GM19438 (cell line): ENCODE data around the gene AP3B2.
"Not testable (repeated sequence)": the region's sequence is repeated elsewhere in the genome, so short reads cannot be mapped to it uniquely, and the experiment has no call there.

Experiments
- ATAC-seq: cut with Tn5 transposase; IDR thresholded peaks from one replicate; pipeline ENCODE4 v1.9.1; 2021; ENCODE audit warnings: low read depth; ENCODE audit not compliant: unreplicated experiment

The AP3B2 gene

DNA sequence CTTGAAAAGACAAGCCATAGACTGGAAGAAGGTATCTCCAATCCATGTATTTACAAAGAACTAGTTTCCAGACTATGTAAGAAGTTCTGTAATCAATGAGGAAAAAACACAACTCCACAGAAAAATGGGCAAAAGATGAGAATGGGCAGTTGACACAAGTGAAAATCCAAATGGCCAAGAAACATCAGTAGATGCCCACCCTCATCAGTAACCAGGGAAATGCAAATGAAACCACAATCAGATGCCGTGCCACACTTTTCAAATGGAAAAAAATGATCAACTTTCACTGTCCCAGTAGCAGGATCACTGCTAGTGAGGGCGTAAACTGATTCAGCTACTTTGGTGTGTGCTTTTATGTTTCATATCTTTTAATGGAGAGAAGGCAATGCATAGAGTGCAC, 58.0 kb downstream of the AP3B2 start:
- no peak for ATAC-seq

DNA sequence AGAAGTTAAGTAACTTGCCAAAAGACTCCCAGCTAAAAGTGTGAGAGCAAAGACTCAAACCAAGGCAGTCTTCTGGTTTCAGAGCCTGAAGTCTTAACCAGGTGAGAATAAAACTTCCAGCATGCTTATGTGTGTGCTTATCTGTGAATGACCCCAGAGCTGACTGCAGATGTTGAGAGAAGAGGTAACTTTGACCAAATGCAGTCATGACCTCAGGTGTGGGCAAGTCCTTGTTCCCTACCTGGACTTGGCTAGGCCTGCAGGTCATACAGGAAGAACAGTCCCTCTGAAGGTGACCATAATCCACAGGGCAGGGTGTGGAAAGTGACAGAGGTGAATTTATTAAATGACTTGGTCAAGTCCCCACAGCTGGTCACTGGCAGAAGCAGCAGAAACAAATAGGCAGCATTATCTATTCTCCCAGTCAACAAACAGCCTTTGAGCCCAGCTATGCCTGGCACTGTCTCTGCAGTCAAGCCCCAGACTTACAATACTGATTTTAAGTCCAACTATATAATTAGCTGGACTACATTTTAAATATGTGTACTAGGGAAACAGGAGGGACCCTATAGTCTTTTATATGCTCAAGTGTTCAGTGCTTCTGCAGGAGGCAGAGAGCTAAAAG, 59.5 kb downstream of the AP3B2 start:
- no peak for ATAC-seq

GRCh38 chr15:82649226-82649999, 60.3 kb downstream of the AP3B2 start:
- ATAC-seq, result no peak

DNA sequence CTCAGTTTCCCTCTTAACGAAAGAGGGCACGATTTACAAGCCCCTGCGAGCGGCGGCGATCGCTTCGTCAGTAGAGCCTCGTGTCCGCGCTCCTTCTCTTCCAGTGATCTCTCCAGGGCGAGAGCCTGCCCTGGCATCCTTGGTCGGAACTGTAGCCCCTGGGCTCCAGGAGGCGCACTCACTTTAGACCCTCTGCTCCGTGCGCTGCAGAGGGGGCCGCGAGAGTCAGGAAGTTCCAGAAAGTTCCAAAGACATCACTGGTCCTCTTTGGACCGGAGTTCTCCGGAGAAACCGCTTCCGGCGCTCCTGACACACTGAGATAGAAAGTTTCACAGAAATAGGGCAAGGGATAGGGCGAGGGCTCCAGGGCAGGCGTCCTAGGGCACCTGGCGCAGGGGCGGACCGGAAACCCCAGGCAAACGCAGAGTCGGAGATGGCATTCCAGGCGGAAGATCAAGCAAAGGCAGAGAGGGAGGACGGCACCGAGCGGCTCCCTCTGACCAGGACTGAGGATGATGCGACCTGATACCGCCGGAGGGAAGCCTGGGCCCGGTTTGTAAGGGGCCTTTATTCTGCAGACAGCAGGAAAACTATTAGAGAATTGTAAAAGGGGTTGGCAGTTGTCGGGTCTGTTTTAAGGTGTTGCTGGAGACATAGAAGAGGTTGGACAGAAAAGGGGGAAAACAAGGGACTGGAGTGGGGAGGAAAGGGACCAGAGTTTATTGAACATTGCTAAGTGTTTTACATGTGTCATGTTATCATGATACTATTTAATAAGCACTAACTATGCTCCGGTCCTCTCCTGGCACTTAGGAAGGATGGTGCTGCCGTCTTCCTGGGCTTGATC, 61.2 kb downstream of the AP3B2 start:
- ATAC-seq, result no peak

DNA sequence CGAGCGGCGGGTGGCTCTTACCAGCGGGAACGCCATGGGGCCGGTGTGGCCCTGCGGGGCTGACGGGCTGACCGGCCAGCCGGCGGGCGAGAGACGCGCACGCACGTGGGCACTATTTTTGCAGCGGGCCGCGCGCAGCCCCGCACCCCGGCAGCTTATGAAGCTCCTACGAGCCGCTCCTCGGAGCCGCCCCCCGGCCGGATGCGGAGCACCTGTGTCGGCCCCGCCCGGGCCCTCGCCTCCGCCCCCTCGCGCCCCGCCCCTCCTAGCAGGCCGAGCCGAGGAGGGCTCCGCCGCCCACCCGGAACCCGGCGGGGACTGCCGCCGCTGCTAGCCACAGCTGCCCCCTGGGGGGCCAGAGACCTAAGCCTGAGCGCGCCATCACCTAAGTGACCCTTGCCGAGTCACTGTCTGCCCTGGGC, 61.8 kb downstream of the AP3B2 start:
- no peak for ATAC-seq

- no peak for ATAC-seq
Observed at GRCh38 chr15:82647045-82647834, 62.4 kb downstream of the AP3B2 start, which contains the start of gene CPEB1. TSS of gene CPEB1 (minus strand) at chr15:82647363. CDS start at chr15:82628459, 18,904 bp downstream.

DNA sequence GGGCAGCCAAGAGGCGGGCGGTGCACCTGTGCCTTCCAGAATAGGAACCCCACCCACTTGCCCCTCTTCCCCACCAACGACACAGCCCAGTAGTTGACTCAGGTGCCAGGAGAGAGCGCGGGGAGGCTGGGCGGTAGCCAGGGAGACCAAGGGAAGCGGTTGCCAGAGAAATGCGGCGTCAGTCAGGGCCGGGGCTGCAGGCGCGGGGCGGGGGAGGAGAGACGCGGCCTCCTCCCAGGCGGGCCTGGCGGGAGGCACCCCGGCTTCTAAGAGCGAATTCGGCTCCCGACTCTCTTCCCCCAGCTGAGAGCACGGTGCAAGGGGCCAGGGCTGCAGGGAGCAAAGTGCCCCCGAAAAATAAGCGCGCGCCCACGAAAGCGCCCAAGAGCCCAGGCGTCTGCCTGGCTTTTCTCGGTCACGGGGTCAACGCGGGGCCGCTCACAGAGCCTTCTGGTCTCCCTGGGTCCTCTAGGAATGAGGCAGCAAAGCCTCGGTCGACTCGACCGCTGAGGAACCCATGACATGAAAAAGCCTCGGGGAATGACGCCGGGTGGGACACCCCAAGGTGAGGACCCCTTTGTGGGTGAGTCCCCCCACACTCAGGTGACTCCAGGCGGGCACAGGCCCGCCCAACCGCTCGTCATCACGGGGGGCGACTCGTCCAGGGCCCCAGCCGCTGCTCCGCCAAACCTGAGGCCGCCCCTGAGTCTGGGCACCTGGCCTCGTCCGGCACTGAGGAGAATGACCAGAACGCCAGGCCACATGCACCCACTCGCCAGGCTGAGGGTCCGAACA, 63.2 kb downstream of the AP3B2 start:
- ATAC-seq, result no peak

DNA sequence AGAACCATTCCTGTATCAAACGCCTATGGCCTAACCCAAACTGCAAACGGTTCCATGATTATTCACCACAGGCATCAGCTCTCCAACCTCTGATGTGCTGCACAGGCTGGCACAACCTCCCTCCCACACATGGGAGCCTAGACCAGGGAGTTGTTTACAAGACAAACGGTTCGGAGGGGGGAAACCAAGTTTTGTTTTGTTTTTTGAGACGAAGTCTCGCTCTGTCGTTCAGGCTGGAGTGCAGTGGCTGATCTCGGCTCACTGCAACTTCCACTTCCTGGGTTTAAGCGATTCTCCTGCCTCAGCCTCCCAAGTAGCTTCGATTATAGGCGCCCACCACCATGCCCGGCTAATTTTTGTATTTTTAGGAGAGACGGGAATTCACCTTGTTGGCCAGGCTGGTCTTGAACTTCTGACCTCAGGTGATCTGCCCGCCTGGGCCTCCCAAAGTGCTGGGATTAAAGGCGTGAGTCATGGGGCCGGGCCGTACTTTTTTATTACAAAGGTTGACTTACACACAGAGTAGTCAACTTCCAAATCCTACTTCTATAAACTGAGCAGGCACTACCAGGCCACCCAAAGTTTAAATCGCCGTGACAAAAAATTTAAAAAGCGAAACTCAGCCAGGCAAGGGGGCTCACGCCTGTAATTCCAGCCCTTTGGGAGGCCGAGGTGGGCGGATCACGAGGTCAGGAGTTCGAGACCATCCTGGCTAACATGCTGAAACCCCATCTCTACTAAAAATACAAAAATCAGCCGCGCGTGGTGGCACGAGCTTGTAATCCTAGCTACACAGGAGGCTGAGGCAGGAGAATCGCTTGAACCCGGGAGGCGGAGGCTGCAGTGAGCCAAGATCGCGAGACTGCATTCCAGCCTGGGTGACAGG, 64.5 kb downstream of the AP3B2 start:
- not testable (repeated sequence) for ATAC-seq

GRCh38 chr15:82643992-82644391, 65.7 kb downstream of the AP3B2 start:
- no peak for ATAC-seq

DNA sequence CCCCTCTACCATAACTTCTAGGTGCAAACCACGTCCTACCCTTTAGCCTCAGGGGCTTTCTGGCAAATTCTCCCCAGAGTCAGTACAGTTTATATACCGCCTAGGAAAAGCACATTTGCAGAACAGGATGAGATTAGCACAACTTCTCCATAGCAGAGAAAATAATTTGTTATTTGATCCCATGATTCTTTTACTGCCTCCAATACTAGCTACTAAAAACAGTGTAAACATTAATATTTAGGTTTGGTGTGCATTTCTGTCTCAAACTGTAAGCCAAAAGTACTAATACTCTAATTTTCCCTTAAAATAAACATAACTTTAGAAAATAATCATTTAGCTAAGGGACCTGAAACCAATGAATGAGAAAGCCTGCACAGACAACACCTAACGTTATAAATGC, 67.0 kb downstream of the AP3B2 start:
- no peak for ATAC-seq

GRCh38 chr15:82641129-82641798, 68.4 kb downstream of the AP3B2 start:
- ATAC-seq, result no peak

DNA sequence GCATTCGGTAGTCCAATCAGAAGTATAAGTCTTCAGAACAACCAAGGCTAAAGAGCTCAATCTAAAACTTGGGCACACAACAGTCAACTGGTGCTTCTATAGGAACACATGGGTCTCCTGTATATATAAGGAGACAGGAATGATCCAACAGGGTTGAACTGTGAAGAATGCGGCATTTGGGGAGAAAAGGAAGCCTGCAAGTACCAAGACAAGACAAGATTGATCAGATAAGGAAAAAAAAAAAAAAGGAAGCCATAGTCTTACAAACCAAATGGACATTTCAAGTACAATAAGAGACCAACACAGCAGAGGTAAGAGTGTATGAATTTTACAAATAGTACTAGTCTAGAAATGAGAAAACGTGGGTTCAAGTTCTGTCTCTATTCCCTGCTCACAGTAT, 69.0 kb downstream of the AP3B2 start:
- no peak for ATAC-seq

DNA sequence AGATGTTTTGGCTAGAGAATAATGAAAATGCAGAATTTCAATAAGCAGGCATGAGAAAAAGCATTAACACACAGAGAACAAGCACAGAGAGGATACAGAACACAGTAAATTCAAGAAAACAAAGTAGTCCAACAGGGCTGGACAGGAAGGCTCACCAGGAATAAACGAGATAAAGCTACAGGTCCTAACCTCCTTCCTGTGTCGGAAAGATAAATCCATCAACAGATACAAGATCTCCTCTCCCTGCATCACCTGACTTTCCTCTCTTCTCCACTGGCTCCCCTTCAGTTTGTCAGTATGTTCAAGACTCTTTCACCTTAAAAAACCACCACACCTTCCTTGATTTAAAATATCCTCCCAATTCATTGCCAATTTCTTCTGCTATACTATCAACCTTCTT, 73.9 kb downstream of the AP3B2 start:
- ATAC-seq, result no peak

GRCh38 chr15:82630033-82630432, 79.6 kb downstream of the AP3B2 start:
- no peak for ATAC-seq

GRCh38 chr15:82625136-82625535, 84.5 kb downstream of the AP3B2 start:
- no peak for ATAC-seq

- no peak for ATAC-seq
Observed at GRCh38 chr15:82624438-82624837, 85.2 kb downstream of the AP3B2 start.

DNA sequence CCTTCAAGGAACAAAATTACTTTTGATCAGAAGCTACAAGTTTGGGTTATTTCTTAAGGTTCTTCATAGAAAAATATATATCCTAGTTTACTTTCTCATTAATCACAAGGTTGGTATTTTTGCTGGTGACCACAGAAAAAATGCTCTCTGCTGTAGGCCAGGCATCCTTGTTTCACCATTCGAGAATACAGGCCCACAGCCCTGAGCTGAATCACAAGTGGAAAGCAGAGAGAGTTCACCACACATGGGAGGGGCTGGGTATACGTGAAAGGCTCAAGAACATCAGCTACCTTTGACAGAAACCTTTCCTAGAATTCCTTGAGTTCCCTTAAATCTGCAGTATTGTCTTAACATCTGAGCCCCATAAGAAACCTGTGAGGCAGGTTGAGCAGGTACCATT, 85.7 kb downstream of the AP3B2 start:
- ATAC-seq, result no peak

- ATAC-seq, result no peak
Observed at GRCh38 chr15:82621970-82622369, 87.7 kb downstream of the AP3B2 start.
